Activated CD8-positive, alpha-beta memory T cell treated with anti-CD3 and anti-CD28 coated beads, Interleukin-2, amount 50 U/mL, for 48 hours (primary cell): ENCODE results near the gene TXNDC8.
"Not testable (repeated sequence)": the region's sequence is repeated elsewhere in the genome, so short reads cannot be mapped to it uniquely, and the experiment has no call there.

ENCODE experiments used
- DNase-seq: peaks from one replicate; pipeline ENCODE4 v3.0.0-alpha.2; 2020

TXNDC8 gene

GRCh38 chr9:110323818-110324217 lies 13.8 kb downstream of the TXNDC8 start:
- no peak for DNase-seq

GRCh38 chr9:110320651-110321445 lies 16.8 kb downstream of the TXNDC8 start:
- no peak for DNase-seq

- no peak for DNase-seq
Observed at GRCh38 chr9:110319781-110320492, 17.7 kb downstream of the TXNDC8 start.

- DNase-seq, result no peak
Observed at GRCh38 chr9:110317911-110318310, 19.8 kb downstream of the TXNDC8 start.

GRCh38 chr9:110316261-110317075 lies 21.2 kb downstream of the TXNDC8 start:
- no peak for DNase-seq

- not testable (repeated sequence) for DNase-seq
Observed at GRCh38 chr9:110311978-110312377, 25.7 kb downstream of the TXNDC8 start.

- DNase-seq, result no peak
Observed at GRCh38 chr9:110309681-110310080, 28.0 kb downstream of the TXNDC8 start.

GRCh38 chr9:110308633-110309038 lies 29.0 kb downstream of the TXNDC8 start:
- DNase-seq, result no peak

- no peak for DNase-seq
Observed at GRCh38 chr9:110307191-110307590, 30.5 kb downstream of the TXNDC8 start.

GRCh38 chr9:110303133-110303532 lies 34.5 kb downstream of the TXNDC8 start:
- DNase-seq, result no peak

GRCh38 chr9:110298043-110298605 lies 39.5 kb downstream of the TXNDC8 start:
- DNase-seq, result no peak

GRCh38 chr9:110293248-110293647 lies 44.4 kb downstream of the TXNDC8 start:
- DNase-seq, result no peak

GRCh38 chr9:110291921-110292557 lies 45.6 kb downstream of the TXNDC8 start:
- no peak for DNase-seq

- no peak for DNase-seq
Observed at GRCh38 chr9:110290001-110290400, 47.7 kb downstream of the TXNDC8 start.

- DNase-seq, result no peak
Observed at GRCh38 chr9:110288503-110288902, 49.2 kb downstream of the TXNDC8 start.

GRCh38 chr9:110287289-110287680 lies 50.4 kb downstream of the TXNDC8 start:
- DNase-seq, result no peak

- DNase-seq, result no peak
Observed at GRCh38 chr9:110284211-110284844, 53.3 kb downstream of the TXNDC8 start.

- DNase-seq, result no peak
Observed at GRCh38 chr9:110283751-110284150, 53.9 kb downstream of the TXNDC8 start.

GRCh38 chr9:110282739-110283081 lies 55.0 kb downstream of the TXNDC8 start:
- DNase-seq, result no peak

GRCh38 chr9:110282018-110282738 lies 55.5 kb downstream of the TXNDC8 start:
- DNase-seq, result no peak

GRCh38 chr9:110278080-110278707 lies 59.5 kb downstream of the TXNDC8 start:
- no peak for DNase-seq
